Right forelimb (tissue), 1 donor: ENCODE data around the gene LGALS3BP.
A peak's percentile ranks its signal among the peaks of the same experiment; 100 is the strongest.

ENCODE experiments used
- DNase-seq: peaks from one replicate; pipeline ENCODE4 v3.0.0-alpha.2; 2018

LGALS3BP gene

GRCh38 chr17:78999056-78999768, 19.5 kb upstream of the LGALS3BP start:
- peak; percentile 30 for DNase-seq

GRCh38 chr17:78998311-78999055, 18.8 kb upstream of the LGALS3BP start:
- peak; percentile 36 for DNase-seq

GRCh38 chr17:78997881-78998280, 18.2 kb upstream of the LGALS3BP start:
- peak; percentile 20 for DNase-seq

GRCh38 chr17:78997231-78997741, 17.6 kb upstream of the LGALS3BP start:
- peak; percentile 17 for DNase-seq

GRCh38 chr17:78996781-78997201, 17.1 kb upstream of the LGALS3BP start:
- peak; percentile 16 for DNase-seq

GRCh38 chr17:78995761-78996451, 16.2 kb upstream of the LGALS3BP start:
- peak; percentile 47 for DNase-seq

- peak; percentile 35 for DNase-seq
Observed at GRCh38 chr17:78995022-78995760, 15.5 kb upstream of the LGALS3BP start.

- peak; percentile 30 for DNase-seq
Observed at GRCh38 chr17:78993981-78994671, 14.4 kb upstream of the LGALS3BP start.

- peak; percentile 72 for DNase-seq
Observed at GRCh38 chr17:78993241-78993956, 13.7 kb upstream of the LGALS3BP start.

- DNase-seq: no peak
Observed at GRCh38 chr17:78992542-78993212, 13.0 kb upstream of the LGALS3BP start.

- no peak for DNase-seq
Observed at GRCh38 chr17:78991906-78992532, 12.3 kb upstream of the LGALS3BP start.

GRCh38 chr17:78991017-78991738, 11.5 kb upstream of the LGALS3BP start:
- no peak for DNase-seq

- no peak for DNase-seq
Observed at GRCh38 chr17:78990349-78991016, 10.8 kb upstream of the LGALS3BP start.

- DNase-seq: no peak
Observed at GRCh38 chr17:78988152-78988551, 8.4 kb upstream of the LGALS3BP start.

GRCh38 chr17:78986649-78987328, 7.1 kb upstream of the LGALS3BP start:
- DNase-seq: no peak

- no peak for DNase-seq
Observed at GRCh38 chr17:78986048-78986648, 6.4 kb upstream of the LGALS3BP start.

GRCh38 chr17:78985395-78985794, 5.7 kb upstream of the LGALS3BP start:
- DNase-seq: no peak
